DLD1 (cell line): ENCODE data around the gene ISM1.

ENCODE experiments used
- in situ Hi-C: cut with HindIII; loops from 2 replicates; pipeline ENCODE4 v1.10.0; 2017; ENCODE audit warnings: low sequenced_read_pairs

Gene ISM1

GRCh38 chr20:13220904-13221297, at the start of gene ISM1:
Gene ISM1, plus strand, starts transcription at chr20:13221274. Its CDS starts 503 bp downstream, at chr20:13221777.
- in situ Hi-C loops: no loop called here

- in situ Hi-C loops: no loop called here
Measured at GRCh38 chr20:13173201-13173600, 47.9 kb upstream of the ISM1 start.

- in situ Hi-C loops: no loop called here
Measured at GRCh38 chr20:13174402-13174801, 46.7 kb upstream of the ISM1 start.

GRCh38 chr20:13180986-13181889, 39.8 kb upstream of the ISM1 start:
- in situ Hi-C loops: no loop called here

- in situ Hi-C loops: no loop called here
Measured at GRCh38 chr20:13183005-13183404, 38.1 kb upstream of the ISM1 start.

- in situ Hi-C loops: no loop called here
Measured at GRCh38 chr20:13186043-13186774, 34.9 kb upstream of the ISM1 start.

- in situ Hi-C loops: no loop called here
Measured at GRCh38 chr20:13187899-13188298, 33.2 kb upstream of the ISM1 start.

GRCh38 chr20:13199279-13199678, 21.8 kb upstream of the ISM1 start:
- in situ Hi-C loops: no loop called here

GRCh38 chr20:13200767-13201500, 20.1 kb upstream of the ISM1 start:
- in situ Hi-C loops: no loop called here

- in situ Hi-C loops: no loop called here
Measured at GRCh38 chr20:13202565-13202964, 18.5 kb upstream of the ISM1 start.

GRCh38 chr20:13205425-13205824, 15.6 kb upstream of the ISM1 start:
- in situ Hi-C loops: no loop called here

GRCh38 chr20:13205848-13206434, 15.1 kb upstream of the ISM1 start:
- in situ Hi-C loops: no loop called here

- in situ Hi-C loops: no loop called here
Measured at GRCh38 chr20:13207016-13207415, 14.1 kb upstream of the ISM1 start.

GRCh38 chr20:13211956-13212618, 9.0 kb upstream of the ISM1 start:
- in situ Hi-C loops: no loop called here

- in situ Hi-C loops: no loop called here
Measured at GRCh38 chr20:13212750-13213149, 8.3 kb upstream of the ISM1 start.

GRCh38 chr20:13213335-13213734, 7.7 kb upstream of the ISM1 start:
- in situ Hi-C loops: no loop called here

GRCh38 chr20:13216533-13216932, 4.5 kb upstream of the ISM1 start:
- in situ Hi-C loops: no loop called here

GRCh38 chr20:13219327-13220193, 1.5 kb upstream of the ISM1 start:
- in situ Hi-C loops: no loop called here

GRCh38 chr20:13220194-13220903, 725 bp upstream of the ISM1 start:
- in situ Hi-C loops: no loop called here
